ENCODE data around the gene TANGO2.

TANGO2 gene

GRCh38 chr22:19998991-19999820 is 21.7 kb upstream of the TANGO2 start:
- Mint-ChIP-seq H3K4me1 (no peaks in the 10 kb centered on the region), H3K4me3 (no peak overlapping the region), H3K27me3 (no peaks in the 10 kb centered on the region), H3K27ac (no peak overlapping the region), H3K9me3 (peaks cover 10 to 20% of the 10 kb centered on the region in 2 donors)
- DNase-seq (no peak), ATAC-seq (peak; percentile 9)

GRCh38 chr22:20000246-20001081 is 20.4 kb upstream of the TANGO2 start:
- Mint-ChIP-seq H3K27me3 (no peaks in the 10 kb centered on the region), H3K4me3 (no peak overlapping the region), H3K4me1 (no peaks in the 10 kb centered on the region), H3K27ac (no peak overlapping the region), H3K9me3 (peaks cover 10 to 26% of the 10 kb centered on the region in 2 donors)
- ATAC-seq (no peak), DNase-seq (no peak)

- no peak overlapping the region for H3K4me3 Mint-ChIP-seq
- ATAC-seq (no peak), DNase-seq (no peak)
- no peaks in the 10 kb centered on the region for H3K4me1 Mint-ChIP-seq
- H3K27me3 Mint-ChIP-seq, result no peaks in the 10 kb centered on the region
- no peak overlapping the region for H3K27ac Mint-ChIP-seq
- H3K9me3 Mint-ChIP-seq, result peaks cover 10 to 26% of the 10 kb centered on the region in 2 donors
These were observed 19.8 kb upstream of the TANGO2 start for GRCh38 chr22:20001082-20001638.

- no peak for DNase-seq
- H3K27me3 Mint-ChIP-seq, result no peaks in the 10 kb centered on the region
- ATAC-seq, result no peak
- H3K4me1 Mint-ChIP-seq, result no peaks in the 10 kb centered on the region
- peaks cover 10 to 26% of the 10 kb centered on the region in 2 donors for H3K9me3 Mint-ChIP-seq
- no peak overlapping the region for H3K4me3 Mint-ChIP-seq
- H3K27ac Mint-ChIP-seq, result peak overlapping the region; percentile 4 to 49
These were observed 18.8 kb upstream of the TANGO2 start for GRCh38 chr22:20002128-20002527.

- Mint-ChIP-seq H3K4me1 (no peaks in the 10 kb centered on the region), H3K27ac (no peak overlapping the region), H3K9me3 (peaks cover 10 to 26% of the 10 kb centered on the region in 2 donors), H3K4me3 (no peak overlapping the region), H3K27me3 (no peaks in the 10 kb centered on the region)
- no peak for ATAC-seq
- DNase-seq, result no peak
These were observed 18.3 kb upstream of the TANGO2 start for GRCh38 chr22:20002636-20003035.

- ATAC-seq (no peak), DNase-seq (no peak)
- H3K27me3 Mint-ChIP-seq, result no peaks in the 10 kb centered on the region
- H3K4me1 Mint-ChIP-seq, result no peaks in the 10 kb centered on the region
- peaks cover 10 to 26% of the 10 kb centered on the region in 2 donors for H3K9me3 Mint-ChIP-seq
- no peak overlapping the region for H3K27ac Mint-ChIP-seq
- no peak overlapping the region for H3K4me3 Mint-ChIP-seq
These were observed 17.6 kb upstream of the TANGO2 start for GRCh38 chr22:20003304-20003703.

- Mint-ChIP-seq H3K27me3 (no peaks in the 10 kb centered on the region), H3K4me3 (no peak overlapping the region), H3K9me3 (peaks cover 10 to 26% of the 10 kb centered on the region in 2 donors), H3K4me1 (no peaks in the 10 kb centered on the region), H3K27ac (no peak overlapping the region)
- DNase-seq (no peak), ATAC-seq (no peak)
These were observed 16.4 kb upstream of the TANGO2 start for GRCh38 chr22:20004464-20004863.

- Mint-ChIP-seq H3K27ac (no peak overlapping the region), H3K4me3 (no peak overlapping the region), H3K9me3 (peaks cover 5 to 14% of the 10 kb centered on the region in 2 donors), H3K27me3 (no peaks in the 10 kb centered on the region), H3K4me1 (no peaks in the 10 kb centered on the region)
- DNase-seq (no peak), ATAC-seq (no peak)
These were observed 12.5 kb upstream of the TANGO2 start for GRCh38 chr22:20008221-20008995.

GRCh38 chr22:20009018-20009491 is 11.9 kb upstream of the TANGO2 start:
- DNase-seq (no peak), ATAC-seq (no peak)
- no peak overlapping the region for H3K4me3 Mint-ChIP-seq
- H3K9me3 Mint-ChIP-seq, result peaks cover 0 to 7% of the 10 kb centered on the region in 2 donors
- no peak overlapping the region for H3K27ac Mint-ChIP-seq
- no peaks in the 10 kb centered on the region for H3K27me3 Mint-ChIP-seq
- no peaks in the 10 kb centered on the region for H3K4me1 Mint-ChIP-seq

GRCh38 chr22:20009582-20010306 is 11.2 kb upstream of the TANGO2 start:
- H3K4me1 Mint-ChIP-seq, result no peaks in the 10 kb centered on the region
- H3K27me3 Mint-ChIP-seq, result peaks cover 5% of the 10 kb centered on the region
- no peak overlapping the region for H3K4me3 Mint-ChIP-seq
- H3K27ac Mint-ChIP-seq, result no peak overlapping the region
- no peak for DNase-seq
- ATAC-seq, result no peak
- H3K9me3 Mint-ChIP-seq, result peaks cover 0 to under 1% of the 10 kb centered on the region in 2 donors

- H3K27me3 Mint-ChIP-seq, result peaks cover 13% of the 10 kb centered on the region
- H3K4me3 Mint-ChIP-seq, result no peak overlapping the region
- no peak overlapping the region for H3K27ac Mint-ChIP-seq
- ATAC-seq, result no peak
- no peak for DNase-seq
- no peaks in the 10 kb centered on the region for H3K4me1 Mint-ChIP-seq
- no peaks in the 10 kb centered on the region for H3K9me3 Mint-ChIP-seq
These were observed 10.4 kb upstream of the TANGO2 start for GRCh38 chr22:20010307-20011122.

- H3K27ac Mint-ChIP-seq, result no peak overlapping the region
- H3K4me3 Mint-ChIP-seq, result no peak overlapping the region
- peaks cover 15% of the 10 kb centered on the region for H3K27me3 Mint-ChIP-seq
- no peaks in the 10 kb centered on the region for H3K4me1 Mint-ChIP-seq
- ATAC-seq (no peak), DNase-seq (no peak)
- no peaks in the 10 kb centered on the region for H3K9me3 Mint-ChIP-seq
These were observed 9.6 kb upstream of the TANGO2 start for GRCh38 chr22:20011123-20011992.

- peaks cover 1% of the 10 kb centered on the region for H3K4me1 Mint-ChIP-seq
- ATAC-seq (no peak), DNase-seq (no peak)
- H3K9me3 Mint-ChIP-seq, result no peaks in the 10 kb centered on the region
- no peak overlapping the region for H3K4me3 Mint-ChIP-seq
- H3K27me3 Mint-ChIP-seq, result peaks cover 15% of the 10 kb centered on the region
- H3K27ac Mint-ChIP-seq, result no peak overlapping the region
These were observed 8.7 kb upstream of the TANGO2 start for GRCh38 chr22:20011993-20012740.

Measured in stimulated activated naive CD8-positive, alpha-beta T cell treated with anti-CD3 and anti-CD28 coated beads, Interleukin-15, amount 100 ng/mL, for 72 hours (primary cell).